ENCODE measurements around the gene CDCA3.

Gene CDCA3

DNA sequence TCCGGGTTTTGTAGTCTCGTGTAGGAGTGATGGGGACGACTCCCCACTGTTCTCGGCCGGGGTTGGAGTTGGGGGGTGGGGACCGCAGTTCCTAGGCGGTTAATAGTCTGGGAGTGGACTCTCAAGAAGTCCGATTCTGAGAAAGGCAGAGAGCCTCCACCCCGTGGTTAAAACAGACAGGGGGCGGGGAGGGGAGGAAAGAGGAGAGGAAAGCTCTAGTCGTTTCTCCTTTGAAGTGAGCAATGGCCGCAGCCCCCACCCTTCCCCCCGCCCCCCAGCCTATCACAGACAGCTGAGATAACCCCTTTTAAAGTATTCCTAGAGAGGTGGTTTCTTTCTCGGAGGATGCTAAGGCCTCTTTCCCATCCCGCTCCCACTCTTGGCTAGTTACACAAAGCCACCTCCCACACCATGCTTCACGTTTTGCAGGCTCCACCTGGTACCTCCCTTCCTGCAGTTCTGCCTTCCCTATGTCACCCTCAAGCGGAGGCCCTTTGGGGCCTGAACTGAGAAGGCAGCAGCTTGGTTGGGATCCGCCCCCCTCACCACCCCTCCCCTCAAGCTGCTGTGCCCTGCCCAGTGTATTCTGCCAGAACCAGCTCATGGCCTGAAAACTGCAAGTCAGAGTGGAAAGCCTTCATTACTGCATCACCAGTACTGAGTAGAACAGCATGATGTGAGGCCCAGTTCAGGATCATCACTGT, 1.7 kb upstream of the CDCA3 start:
- peak; percentile 86 for DNase-seq

DNA sequence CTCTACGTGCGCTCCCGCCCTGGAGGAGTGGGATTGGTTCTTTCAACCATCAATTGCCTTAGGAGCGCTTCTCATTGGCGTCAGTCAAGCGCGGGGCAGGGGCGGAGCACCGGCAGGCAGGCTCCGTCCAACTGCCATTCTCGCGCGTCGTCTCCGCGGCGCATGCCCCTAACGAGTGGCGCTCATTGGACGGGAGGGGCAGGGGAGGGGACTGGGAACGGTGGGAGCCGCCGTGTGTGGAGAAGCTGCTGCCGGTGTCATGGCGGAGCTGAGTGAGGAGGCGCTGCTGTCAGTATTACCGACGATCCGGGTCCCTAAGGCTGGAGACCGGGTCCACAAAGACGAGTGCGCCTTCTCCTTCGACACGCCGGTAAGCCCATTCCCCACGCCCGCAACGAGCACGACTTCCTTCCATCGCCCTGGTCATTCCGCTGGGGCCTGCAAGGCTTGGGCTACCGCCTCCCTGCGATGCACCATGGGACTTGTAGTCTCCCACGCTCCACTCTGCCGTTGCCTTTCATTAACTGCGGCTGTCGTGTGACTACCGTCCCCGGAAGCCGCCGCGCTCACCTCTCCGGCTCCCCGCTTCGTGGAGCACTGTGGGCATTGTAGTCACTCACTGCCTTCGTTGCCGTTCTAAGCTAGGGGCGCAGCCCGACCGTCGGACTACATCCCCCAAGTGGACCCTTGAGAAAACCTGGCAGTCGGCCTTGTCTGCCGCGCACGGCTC, 1.0 kb upstream of the CDCA3 start, which contains the start of gene USP5:
TSS of gene USP5 (plus strand) at position 230 of the 730 bp plus-strand sequence. CDS start at position 260, 30 bp downstream.
- DNase-seq, result peak; percentile 100

DNA sequence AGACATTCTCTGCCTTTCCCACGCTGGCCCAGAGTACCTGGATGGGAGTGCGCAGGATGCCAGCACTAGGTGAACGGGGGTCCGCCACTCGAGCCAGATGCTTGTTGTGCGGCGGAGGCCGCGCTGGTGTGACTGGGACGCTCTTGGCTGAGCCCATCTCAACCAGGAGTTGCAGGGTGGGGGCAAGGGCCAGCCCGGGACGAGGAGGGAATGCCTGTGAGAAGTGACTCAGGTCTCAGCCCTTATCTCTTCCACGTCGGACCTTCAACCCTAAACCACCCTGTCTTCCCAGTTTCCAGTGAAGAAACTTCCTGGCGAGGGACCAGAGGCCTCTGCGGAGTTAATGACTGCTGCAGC, 312 bp downstream of the CDCA3 start:
- DNase-seq, result no peak

DNA sequence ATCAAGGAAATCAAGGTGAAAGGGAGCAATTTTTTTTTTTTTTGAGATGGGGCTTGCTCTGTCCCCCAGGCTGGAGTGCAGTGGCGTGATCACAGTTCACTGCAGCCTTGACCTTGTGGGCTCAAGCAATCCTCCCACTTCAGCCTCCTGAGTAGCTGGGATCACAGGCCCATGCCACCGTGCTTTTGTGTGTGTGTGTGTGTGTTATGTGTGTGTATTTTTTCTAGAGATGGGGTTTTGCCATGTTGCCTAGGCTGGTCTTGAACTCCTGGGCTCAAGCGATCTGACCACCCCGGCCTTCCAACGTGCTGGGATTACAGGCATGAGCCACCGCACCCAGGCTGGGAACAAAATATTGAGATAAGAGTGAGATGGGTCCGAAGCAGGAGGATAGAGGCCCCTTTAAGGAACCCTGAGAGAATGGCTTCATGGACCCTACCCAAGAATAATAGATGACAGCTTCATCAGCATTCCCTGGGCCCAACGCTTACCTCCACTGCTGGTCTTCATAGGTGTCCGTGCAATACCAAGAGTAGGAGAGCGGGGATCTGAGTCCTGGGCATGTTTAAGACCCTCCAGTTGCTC, 1.0 kb downstream of the CDCA3 start:
- no peak for DNase-seq

DNA sequence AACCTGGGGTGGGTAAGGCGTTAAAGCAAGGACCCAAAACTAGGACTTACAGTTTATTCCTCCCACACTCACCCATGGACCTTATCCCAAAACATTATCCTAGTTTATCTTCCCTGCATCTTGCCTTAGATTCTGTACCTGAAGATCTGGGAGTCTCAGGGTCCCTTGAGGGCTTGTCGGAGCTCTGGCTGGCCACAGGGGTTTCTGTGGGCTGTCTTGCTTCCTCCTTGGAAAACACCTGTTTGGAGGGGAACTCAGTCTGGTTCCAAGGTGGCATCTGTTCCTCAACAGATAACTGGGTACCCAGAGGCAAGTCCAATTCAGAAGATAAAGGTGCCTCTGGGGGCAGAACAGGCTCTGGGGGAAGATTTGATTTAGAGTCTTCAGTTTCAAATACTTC, 1.7 kb downstream of the CDCA3 start:
- DNase-seq, result no peak

DNA sequence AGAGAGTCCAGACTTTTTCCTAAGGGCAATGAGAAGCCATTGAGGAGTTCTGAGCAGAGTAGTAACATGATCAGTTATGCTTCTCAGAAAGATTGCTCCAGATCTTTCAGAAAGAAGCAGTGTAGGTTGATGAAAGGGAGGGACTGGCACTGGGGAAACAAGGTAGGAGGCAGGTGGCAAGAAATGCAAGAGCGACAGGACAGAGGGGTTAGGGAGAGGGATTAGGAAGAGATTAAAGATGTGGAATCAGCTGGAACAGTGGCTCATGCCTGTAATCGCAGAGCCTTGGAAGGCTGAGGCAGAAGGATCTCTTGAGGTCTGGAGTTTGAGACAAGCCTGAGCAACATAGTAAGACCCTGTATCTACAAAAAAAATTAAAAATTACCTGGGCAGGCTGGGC, 3.4 kb downstream of the CDCA3 start:
- DNase-seq, result no peak

DNA sequence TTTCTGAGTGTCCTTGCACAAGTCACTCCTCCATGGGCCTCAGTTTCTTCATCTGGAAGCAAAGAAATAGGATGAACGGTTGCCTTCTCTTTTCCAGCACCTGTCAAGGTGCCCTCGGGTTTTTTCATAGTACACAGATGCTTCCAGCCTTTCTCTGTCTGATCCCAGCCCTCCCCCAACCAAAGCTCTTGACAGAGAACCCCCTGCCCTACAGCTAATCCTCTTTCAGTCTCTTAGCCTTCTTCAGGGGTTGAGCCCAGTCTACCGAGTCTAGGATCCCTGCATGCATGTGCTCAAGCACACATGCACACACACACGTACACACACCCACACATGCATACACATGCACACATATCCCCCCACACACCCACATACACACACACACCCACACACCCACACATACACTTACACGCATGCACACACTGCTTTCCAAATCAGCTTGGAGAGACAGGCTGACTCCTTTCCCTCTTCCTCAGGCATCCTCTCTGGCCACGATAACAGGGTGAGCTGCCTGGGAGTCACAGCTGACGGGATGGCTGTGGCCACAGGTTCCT, 4.7 kb downstream of the CDCA3 start:
- no peak for DNase-seq

DNA sequence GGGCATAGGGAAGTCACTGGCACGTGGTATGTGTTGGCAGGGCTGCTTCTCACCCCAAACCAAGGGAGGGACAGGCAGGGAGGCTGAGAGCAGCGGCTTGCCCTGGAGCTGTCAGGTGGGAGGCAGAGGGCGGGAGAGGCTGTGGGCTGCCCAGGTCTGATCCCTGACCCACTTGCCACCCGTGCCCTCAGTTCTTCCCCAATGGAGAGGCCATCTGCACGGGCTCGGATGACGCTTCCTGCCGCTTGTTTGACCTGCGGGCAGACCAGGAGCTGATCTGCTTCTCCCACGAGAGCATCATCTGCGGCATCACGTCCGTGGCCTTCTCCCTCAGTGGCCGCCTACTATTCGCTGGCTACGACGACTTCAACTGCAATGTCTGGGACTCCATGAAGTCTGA, 5.7 kb downstream of the CDCA3 start:
- DNase-seq, result no peak

DNA sequence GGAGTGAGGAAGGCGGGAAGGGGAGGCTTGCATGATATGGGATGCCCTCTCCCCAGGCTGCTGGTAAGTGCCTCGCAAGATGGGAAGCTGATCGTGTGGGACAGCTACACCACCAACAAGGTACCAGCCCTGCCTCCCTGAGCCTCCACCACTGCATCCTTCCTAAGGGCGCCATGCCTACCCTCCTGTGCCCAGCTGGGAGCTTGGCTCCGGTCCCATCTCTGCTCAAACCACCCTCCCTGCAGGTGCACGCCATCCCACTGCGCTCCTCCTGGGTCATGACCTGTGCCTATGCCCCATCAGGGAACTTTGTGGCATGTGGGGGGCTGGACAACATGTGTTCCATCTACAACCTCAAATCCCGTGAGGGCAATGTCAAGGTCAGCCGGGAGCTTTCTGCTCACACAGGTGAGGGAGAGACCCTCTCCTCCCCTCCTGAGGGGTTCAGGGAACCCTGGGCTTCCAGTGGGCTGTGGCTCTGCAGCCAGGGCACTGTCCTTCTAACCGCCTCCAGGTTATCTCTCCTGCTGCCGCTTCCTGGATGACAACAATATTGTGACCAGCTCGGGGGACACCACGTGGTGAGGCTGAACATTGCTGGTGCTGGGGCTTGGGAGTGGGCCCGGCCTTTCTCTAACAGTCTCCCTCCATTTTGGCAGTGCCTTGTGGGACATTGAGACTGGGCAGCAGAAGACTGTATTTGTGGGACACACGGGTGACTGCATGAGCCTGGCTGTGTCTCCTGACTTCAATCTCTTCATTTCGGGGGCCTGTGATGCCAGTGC, 7.8 kb downstream of the CDCA3 start:
- no peak for DNase-seq

DNA sequence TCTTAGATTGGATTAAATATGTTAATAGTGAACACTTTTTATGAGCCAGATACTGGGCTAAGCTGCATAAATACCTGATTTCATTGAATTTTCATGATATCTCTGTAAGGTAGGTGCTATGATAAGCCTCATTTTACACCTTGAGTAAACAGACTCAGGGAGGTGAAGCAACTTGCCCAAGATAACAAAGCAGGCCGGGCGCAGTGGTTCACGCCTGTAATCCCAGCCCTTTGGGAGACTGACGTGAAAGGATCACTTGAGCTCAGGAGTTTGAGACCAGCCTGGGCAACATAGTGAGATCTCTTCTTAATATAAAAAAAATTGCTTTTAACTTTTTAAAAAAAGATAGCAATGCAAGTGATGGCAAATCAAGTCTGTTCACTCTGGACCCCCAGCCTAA, 9.0 kb downstream of the CDCA3 start:
- no peak for DNase-seq

DNA sequence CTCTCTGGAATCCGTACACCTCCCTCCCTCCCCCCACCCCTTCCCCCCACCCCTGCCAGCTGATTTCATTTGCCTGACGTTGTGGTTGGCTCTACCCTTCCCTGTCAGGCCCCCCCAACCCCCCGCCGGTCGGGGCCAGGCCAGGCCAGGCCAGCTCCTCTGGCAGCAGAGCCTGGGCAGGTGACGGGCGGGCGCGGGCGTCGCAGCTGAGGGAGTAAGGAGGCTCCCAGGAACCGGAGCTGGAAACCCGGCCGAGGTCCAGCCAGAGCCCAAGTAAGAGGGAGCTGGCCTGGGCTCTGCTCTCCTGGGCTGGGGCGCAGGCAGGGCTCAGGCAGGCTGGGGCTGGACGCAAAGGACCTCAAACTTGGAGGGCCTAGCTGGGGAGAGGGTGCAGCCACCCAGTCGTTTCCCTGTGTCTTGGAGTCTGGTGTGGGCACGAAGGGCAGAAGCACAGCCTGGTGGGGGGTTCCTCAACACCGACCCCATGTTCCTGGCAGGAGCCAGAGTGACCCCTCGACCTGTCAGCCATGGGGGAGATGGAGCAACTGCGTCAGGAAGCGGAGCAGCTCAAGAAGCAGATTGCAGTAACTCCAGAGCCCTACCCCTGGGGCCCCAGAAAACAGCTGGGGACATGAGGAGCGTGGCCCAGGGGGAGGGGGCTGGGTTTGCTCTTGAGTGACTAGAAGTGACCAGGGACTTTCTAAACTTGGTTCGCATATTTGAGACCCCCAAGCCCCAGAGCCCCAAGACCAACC, 10.1 kb downstream of the CDCA3 start, which contains the start of gene GNB3:
TSS of gene GNB3 (plus strand) at position 165 of the 755 bp plus-strand sequence. CDS start at position 528, 363 bp downstream.
- no peak for DNase-seq

DNA sequence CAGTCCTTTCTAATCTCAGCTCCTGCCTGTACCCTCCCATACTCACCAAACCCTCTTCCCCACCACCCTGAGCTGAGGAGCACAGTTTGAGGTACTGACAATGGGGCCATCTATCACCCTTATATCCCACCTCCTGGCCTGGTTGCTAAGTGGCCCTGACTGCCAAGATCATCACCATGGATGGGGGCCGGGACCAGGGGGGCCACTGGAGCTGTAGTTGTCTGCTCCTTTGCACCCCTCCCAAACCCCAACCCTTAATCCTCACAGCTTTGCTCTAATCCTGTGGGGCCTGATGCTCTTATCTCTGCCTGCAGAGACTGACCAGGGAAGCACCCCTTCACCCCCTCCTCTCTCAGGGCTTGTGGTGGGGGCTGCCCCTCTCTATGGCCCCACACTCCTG, 10.8 kb downstream of the CDCA3 start:
- no peak for DNase-seq

DNA sequence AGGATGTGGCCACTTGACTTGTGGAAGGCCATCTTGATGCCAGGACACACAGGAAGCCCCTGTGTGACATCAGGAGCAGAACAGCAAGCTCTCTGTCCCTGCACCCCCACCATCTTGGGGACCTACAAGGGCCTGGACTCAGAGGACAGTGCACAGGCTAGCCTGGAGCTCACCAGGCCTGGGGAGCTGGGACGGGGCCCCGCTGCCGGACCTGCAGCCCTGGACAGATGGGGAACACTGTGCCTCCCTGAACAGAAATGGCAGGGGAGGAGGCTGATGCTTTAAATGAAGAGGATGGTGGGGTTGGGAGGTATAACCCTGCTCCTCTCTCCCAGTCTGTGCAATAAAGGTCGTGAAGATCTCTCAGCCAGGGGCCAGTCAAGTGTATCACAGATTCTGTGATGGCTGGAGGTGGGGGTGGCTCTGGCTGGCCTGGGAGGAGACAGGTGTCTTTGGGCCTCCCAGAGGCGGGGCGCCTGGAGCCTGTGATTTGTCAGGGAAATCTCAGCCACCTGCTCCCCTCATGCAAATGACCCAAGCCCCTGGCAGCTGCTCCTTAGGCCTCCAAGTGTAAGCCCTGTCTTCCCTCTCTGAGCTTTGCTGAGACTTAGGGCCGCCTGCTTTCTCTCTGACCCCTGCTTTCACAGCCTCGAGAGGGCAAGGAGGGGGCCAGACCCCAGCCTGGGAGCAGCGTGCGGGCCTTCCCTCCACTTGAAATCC, 11.4 kb downstream of the CDCA3 start:
- DNase-seq, result no peak

DNA sequence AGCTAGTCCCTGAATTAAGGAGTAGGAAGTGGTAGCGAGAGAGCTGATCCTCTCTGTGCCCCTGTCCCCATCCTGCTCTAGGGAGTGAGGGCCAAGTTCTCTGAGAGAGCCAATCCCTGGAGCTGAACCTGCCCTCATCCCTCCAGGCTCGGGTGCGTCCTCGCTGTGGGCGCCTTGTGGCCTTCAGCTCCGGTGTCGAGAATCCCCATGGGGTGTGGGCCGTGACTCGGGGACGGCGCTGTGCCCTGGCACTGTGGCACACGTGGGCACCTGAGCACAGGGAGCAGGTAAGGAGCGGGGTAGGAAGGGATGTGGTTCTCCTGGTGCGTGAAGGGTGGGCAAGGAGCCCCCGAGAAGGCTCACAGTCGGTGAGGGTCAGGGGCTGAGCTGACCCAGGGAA, 12.2 kb downstream of the CDCA3 start:
- DNase-seq, result no peak

DNA sequence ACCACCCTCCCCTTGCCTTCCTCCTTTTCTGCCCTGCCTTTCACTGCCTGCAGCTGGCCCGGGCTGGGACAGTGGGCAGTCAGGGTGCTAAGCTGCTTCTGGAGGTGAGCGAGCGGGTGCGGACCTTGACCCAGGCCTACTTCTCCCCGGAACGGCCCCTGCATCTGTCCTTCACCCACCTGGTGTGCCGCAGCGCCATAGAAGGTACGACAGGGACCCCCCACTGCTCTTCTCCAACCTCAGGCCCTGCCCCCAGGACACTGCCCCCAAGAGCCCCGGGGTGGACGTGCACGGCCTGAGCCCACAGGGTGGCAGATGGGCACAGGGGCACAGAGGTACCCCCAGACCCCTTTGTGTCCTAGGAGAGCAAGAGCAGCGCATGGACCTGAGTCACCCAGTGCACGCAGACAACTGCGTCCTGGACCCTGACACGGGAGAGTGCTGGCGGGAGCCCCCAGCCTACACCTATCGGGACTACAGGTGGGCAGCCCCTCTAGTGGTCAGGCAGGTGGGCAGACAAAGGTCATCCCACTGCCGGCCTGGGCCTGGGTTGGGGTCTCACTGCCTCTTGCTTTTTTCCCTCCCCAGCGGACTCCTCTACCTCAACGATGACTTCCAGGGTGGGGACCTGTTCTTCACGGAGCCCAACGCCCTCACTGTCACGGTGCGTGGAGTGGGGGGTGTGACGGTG, 13.6 kb downstream of the CDCA3 start:
- DNase-seq, result no peak

DNA sequence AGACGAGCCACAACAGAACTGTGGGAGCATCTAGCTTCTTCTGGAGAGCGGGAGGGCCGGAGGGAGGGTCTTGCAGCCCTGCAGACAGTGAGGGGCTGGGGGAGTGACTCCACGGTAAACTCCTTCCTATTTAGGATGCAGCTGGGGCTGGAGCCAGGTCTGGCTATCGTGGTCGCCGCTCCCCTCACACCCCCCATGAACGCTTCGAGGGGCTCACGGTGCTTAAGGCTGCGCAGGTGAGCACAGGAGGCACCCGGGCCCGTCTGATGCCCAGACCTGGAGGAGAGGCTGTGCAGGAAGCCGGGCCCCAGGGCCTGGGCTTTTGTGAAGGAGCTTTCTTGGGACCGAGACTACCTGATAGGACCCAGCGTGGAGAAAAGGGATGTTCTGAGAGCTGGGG, 14.2 kb downstream of the CDCA3 start:
- no peak for DNase-seq

DNA sequence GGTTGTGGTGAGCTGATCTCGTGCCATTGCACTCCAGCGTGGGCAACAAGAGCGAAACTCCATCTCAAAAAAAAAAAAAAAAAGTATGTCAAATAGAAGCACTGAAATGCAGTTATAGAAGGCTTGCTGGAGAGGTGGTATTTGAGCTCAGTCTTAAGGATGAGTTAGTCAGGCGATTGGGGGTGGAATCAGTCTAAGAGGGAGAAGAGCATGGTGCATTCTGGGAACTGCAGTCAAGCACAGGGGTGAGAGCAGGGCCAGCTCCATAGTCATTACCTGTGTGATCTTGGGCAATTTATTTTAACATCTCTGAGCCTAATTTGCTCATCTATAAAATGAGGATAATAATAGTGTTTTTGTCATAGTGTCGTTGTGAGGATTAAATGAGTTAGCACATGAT, 16.2 kb downstream of the CDCA3 start:
- no peak for DNase-seq

DNA sequence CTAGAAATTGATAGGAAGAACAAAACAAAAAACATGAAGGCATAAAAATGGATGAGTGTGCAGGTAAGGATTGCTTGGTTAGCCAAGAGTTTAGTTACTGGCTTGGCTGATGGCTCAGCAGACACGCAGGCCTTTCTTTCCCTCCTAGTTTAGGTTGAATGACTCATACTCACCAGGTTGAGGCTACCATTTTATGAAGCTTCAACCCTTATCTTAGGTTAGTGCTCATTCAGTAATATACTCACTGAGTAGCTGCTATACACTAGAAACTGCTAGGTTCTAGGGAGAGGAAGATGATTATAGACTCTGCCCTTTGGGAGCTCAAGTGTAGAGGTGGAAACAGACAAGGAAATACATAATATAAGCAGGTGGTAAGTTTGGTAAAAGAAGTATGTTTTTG, 16.8 kb downstream of the CDCA3 start:
- no peak for DNase-seq

DNA sequence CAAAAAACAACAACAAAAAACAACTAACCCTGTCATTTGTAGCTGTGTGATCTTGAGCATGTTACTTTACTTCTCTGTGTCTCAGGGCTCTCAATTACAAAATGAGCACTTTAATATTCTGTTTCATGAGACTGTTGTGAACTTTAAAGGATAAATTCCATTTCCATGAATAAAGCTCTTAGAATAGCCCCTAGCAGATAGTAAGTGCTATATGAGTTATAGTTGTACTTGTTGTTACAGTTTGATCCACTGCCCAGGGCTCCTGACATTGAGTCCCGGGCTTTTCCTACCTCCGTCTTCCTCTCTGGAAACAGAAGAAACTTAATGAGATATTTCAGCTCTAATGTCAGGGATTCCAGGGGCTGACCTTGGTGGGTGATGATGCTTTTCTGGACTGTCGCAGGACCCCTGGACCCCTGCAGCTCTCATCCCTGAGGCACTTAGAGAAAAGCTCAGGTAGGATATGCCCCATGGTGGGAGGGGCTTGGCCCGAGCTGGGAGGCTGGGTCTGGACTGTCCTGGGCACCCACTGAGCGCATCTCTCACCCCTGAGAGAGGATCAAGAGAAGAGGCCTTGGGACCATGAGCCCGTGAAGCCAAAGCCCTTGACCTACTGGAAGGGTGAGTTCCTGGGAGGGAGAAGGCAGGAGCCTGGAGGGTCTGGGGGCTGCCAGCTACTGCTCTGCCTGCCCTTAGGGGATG, 17.7 kb downstream of the CDCA3 start:
- DNase-seq, result no peak

DNA sequence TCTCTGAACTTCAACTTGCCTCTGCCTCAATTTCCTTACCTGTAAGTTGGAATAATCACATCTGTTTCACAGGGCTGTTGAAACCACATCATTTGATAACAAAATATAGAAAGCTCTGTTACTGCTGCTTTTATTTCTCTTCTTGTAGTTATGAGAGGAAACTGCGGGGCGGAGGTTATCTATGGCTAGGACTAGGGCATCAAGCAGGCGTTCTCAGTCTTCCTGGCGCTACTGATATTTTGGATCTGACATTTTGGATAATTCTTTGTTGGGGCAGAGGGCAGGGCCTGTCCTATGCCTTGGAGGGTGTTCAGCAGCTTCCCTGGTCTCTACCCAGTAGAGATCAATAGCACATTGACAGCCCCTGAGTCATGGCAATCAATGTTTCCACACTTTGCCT, 19.0 kb downstream of the CDCA3 start:
- no peak for DNase-seq
